Fibroblast of skin of right quadriceps (primary cell): ENCODE results near the gene PPFIBP1.
A peak's percentile ranks its signal among the peaks of the same experiment; 100 is the strongest.

Experiments
- DNase-seq: peaks from one replicate; pipeline ENCODE4 v3.0.0-alpha.2; 2013

The PPFIBP1 gene

GRCh38 chr12:27673101-27673718 is 149.2 kb downstream of the PPFIBP1 start:
- DNase-seq = no peak

- DNase-seq = no peak
These were observed 151.0 kb downstream of the PPFIBP1 start for GRCh38 chr12:27674989-27675388.

- no peak for DNase-seq
These were observed 156.6 kb downstream of the PPFIBP1 start for GRCh38 chr12:27680619-27681018.

- DNase-seq = peak; percentile 28
These were observed 158.5 kb downstream of the PPFIBP1 start for GRCh38 chr12:27682534-27682933.

GRCh38 chr12:27685274-27685673 is 161.3 kb downstream of the PPFIBP1 start:
- no peak for DNase-seq

GRCh38 chr12:27686147-27686546 is 162.1 kb downstream of the PPFIBP1 start:
- DNase-seq = no peak

GRCh38 chr12:27688671-27689070 is 164.7 kb downstream of the PPFIBP1 start:
- no peak for DNase-seq

GRCh38 chr12:27689558-27690180 is 165.7 kb downstream of the PPFIBP1 start:
- DNase-seq = no peak

- DNase-seq = no peak
These were observed 169.4 kb downstream of the PPFIBP1 start for GRCh38 chr12:27693403-27693802.

- DNase-seq = no peak
These were observed 171.7 kb downstream of the PPFIBP1 start for GRCh38 chr12:27695556-27696292.

- DNase-seq = no peak
These were observed 172.3 kb downstream of the PPFIBP1 start, which contains the start of gene REP15 for GRCh38 chr12:27696293-27696652. Gene REP15 (plus strand): TSS chr12:27696447. CDS start chr12:27696563, 116 bp downstream.

- no peak for DNase-seq
These were observed 173.0 kb downstream of the PPFIBP1 start for GRCh38 chr12:27696864-27697564.

GRCh38 chr12:27703720-27704452 is 179.9 kb downstream of the PPFIBP1 start:
- peak; percentile 90 for DNase-seq

- DNase-seq = no peak
These were observed 181.3 kb downstream of the PPFIBP1 start for GRCh38 chr12:27705263-27705662.

GRCh38 chr12:27707216-27707615 is 183.2 kb downstream of the PPFIBP1 start:
- DNase-seq = no peak

- DNase-seq = no peak
These were observed 185.4 kb downstream of the PPFIBP1 start for GRCh38 chr12:27709212-27709931.

- peak; percentile 65 for DNase-seq
These were observed 186.1 kb downstream of the PPFIBP1 start for GRCh38 chr12:27709932-27710591.

- DNase-seq = peak; percentile 93
These were observed 186.7 kb downstream of the PPFIBP1 start, which contains the start of gene MRPS35 for GRCh38 chr12:27710592-27711316. Gene MRPS35 (plus strand): TSS chr12:27710832. CDS start chr12:27710844, 12 bp downstream.

- DNase-seq = peak; percentile 8
These were observed 187.3 kb downstream of the PPFIBP1 start for GRCh38 chr12:27711317-27711682.

- DNase-seq = no peak
These were observed 188.0 kb downstream of the PPFIBP1 start for GRCh38 chr12:27711967-27712366.

- no peak for DNase-seq
These were observed 199.2 kb downstream of the PPFIBP1 start for GRCh38 chr12:27723212-27723611.
